ENCODE data around the gene FZR1. TPM values are rescaled to one million over a fixed set of nuclear protein-coding genes. Genes with fewer than 3 reads are reported as not detected.

The FZR1 gene
- total and polyA plus RNA-seq, 2 of the 8 experiments (the other 6 are each of a cell fraction or from before 2014, with no cell fraction given) = 21.6 to 35.5 TPM

GRCh38 chr19:3551792-3552095 is 45.6 kb downstream of the FZR1 start (continued):
- TF ChIP-seq CTCF (IDR thresholded peaks at IDR 0.05; ENCODE audit: control extremely low read depth in 1 of 3, insufficient read depth in 1 of 3, low read depth in 1 of 3, low read length in 3 of 3) (no peak), JUN (IDR thresholded peaks at IDR 0.05; ENCODE audit: low read depth, low read length) (no peak), FOSL1 (IDR thresholded peaks at IDR 0.05; ENCODE audit: insufficient read depth, low read depth, low read length) (no peak), POLR2AphosphoS5 (IDR thresholded peaks at IDR 0.05; ENCODE audit: low read depth, low read length) (no peak), E2F6 (IDR thresholded peaks at IDR 0.05) (no peak), USF2 (IDR thresholded peaks at IDR 0.05; ENCODE audit: low read length) (no peak), YY1 (IDR thresholded peaks at IDR 0.05; ENCODE audit: low read depth, low read length) (no peak), TBP (IDR thresholded peaks at IDR 0.05; ENCODE audit: low read depth, low read length) (no peak), CHD2 (IDR thresholded peaks at IDR 0.05; ENCODE audit: low read length) (no peak)
